ENCODE results near the gene KHDRBS2. TPM values are rescaled to one million over a fixed set of nuclear protein-coding genes. Genes with fewer than 3 reads are reported as not detected.

Gene KHDRBS2
- total RNA-seq, 2 experiments from 2014 or later = not detected

GRCh38 chr6:61949161-61949560 lies 336.9 kb downstream of the KHDRBS2 start:
- POLR2A ChIA-PET = no interaction called here
- H3K27ac Mint-ChIP-seq = no peak overlapping the region
- H3K27me3 Mint-ChIP-seq = no peaks in the 10 kb centered on the region
- ATAC-seq (ENCODE audit: low read depth) (no peak), DNase-seq (no peak)
- H3K9me3 Mint-ChIP-seq = peaks cover 6% of the 10 kb centered on the region
- no peaks in the 10 kb centered on the region for H3K4me1 Mint-ChIP-seq
- no peaks in the 10 kb centered on the region for H3K36me3 Mint-ChIP-seq
- no peak overlapping the region for H3K4me3 Mint-ChIP-seq

GRCh38 chr6:61947311-61947947 lies 338.6 kb downstream of the KHDRBS2 start:
- H3K27ac Mint-ChIP-seq = no peak overlapping the region
- ATAC-seq (ENCODE audit: low read depth) (no peak), DNase-seq (no peak)
- no peaks in the 10 kb centered on the region for H3K4me1 Mint-ChIP-seq
- no peak overlapping the region for H3K4me3 Mint-ChIP-seq
- no peaks in the 10 kb centered on the region for H3K27me3 Mint-ChIP-seq
- peaks cover 7% of the 10 kb centered on the region for H3K9me3 Mint-ChIP-seq
- POLR2A ChIA-PET = no interaction called here
- H3K36me3 Mint-ChIP-seq = no peaks in the 10 kb centered on the region

GRCh38 chr6:61940919-61941318 lies 345.1 kb downstream of the KHDRBS2 start:
- Mint-ChIP-seq H3K27ac (no peak overlapping the region), H3K4me3 (no peak overlapping the region), H3K36me3 (no peaks in the 10 kb centered on the region), H3K4me1 (no peaks in the 10 kb centered on the region), H3K9me3 (peaks cover 10% of the 10 kb centered on the region), H3K27me3 (no peaks in the 10 kb centered on the region)
- no peak for DNase-seq
- ATAC-seq (ENCODE audit: low read depth) = no peak
- POLR2A ChIA-PET = no interaction called here

GRCh38 chr6:61935242-61935846 lies 350.7 kb downstream of the KHDRBS2 start:
- Mint-ChIP-seq H3K4me1 (no peaks in the 10 kb centered on the region), H3K36me3 (no peaks in the 10 kb centered on the region), H3K9me3 (peaks cover 7% of the 10 kb centered on the region), H3K4me3 (no peak overlapping the region), H3K27ac (no peak overlapping the region), H3K27me3 (no peaks in the 10 kb centered on the region)
- DNase-seq (no peak), ATAC-seq (ENCODE audit: low read depth) (no peak)
- POLR2A ChIA-PET = no interaction called here

- H3K36me3 Mint-ChIP-seq = no peaks in the 10 kb centered on the region
Measured at GRCh38 chr6:61909486-61909885, 376.5 kb downstream of the KHDRBS2 start.

GRCh38 chr6:61901748-61902147 lies 384.3 kb downstream of the KHDRBS2 start:
- POLR2A ChIA-PET = no interaction called here
- DNase-seq (no peak), ATAC-seq (ENCODE audit: low read depth) (no peak)
- Mint-ChIP-seq H3K27ac (no peak overlapping the region), H3K4me1 (no peaks in the 10 kb centered on the region), H3K4me3 (no peak overlapping the region), H3K36me3 (no peaks in the 10 kb centered on the region), H3K9me3 (peaks cover 1% of the 10 kb centered on the region), H3K27me3 (no peaks in the 10 kb centered on the region)

More at GRCh38 chr6:61909486-61909885, 376.5 kb downstream of the KHDRBS2 start:
- POLR2A ChIA-PET = no interaction called here
- Mint-ChIP-seq H3K27ac (no peak overlapping the region), H3K27me3 (no peaks in the 10 kb centered on the region), H3K9me3 (peaks cover 4% of the 10 kb centered on the region), H3K4me3 (no peak overlapping the region), H3K4me1 (no peaks in the 10 kb centered on the region)
- ATAC-seq (ENCODE audit: low read depth) = no peak
- DNase-seq = no peak

- no peak for ATAC-seq (ENCODE audit: low read depth)
- Mint-ChIP-seq H3K27me3 (no peaks in the 10 kb centered on the region), H3K36me3 (no peaks in the 10 kb centered on the region), H3K27ac (no peak overlapping the region), H3K4me3 (no peak overlapping the region), H3K9me3 (peaks cover 1% of the 10 kb centered on the region), H3K4me1 (no peaks in the 10 kb centered on the region)
- POLR2A ChIA-PET = no interaction called here
- DNase-seq = no peak
Measured at GRCh38 chr6:61894536-61894935, 391.5 kb downstream of the KHDRBS2 start.

GRCh38 chr6:61887423-61887822 lies 398.6 kb downstream of the KHDRBS2 start:
- Mint-ChIP-seq H3K4me1 (no peaks in the 10 kb centered on the region), H3K36me3 (no peaks in the 10 kb centered on the region), H3K27ac (no peak overlapping the region), H3K27me3 (no peaks in the 10 kb centered on the region), H3K9me3 (peaks cover 6% of the 10 kb centered on the region), H3K4me3 (no peak overlapping the region)
- no peak for ATAC-seq (ENCODE audit: low read depth)
- POLR2A ChIA-PET = no interaction called here
- no peak for DNase-seq

- DNase-seq (no peak), ATAC-seq (ENCODE audit: low read depth) (no peak)
- no peaks in the 10 kb centered on the region for H3K36me3 Mint-ChIP-seq
- POLR2A ChIA-PET = no interaction called here
- peaks cover 6% of the 10 kb centered on the region for H3K9me3 Mint-ChIP-seq
- no peak overlapping the region for H3K27ac Mint-ChIP-seq
- no peak overlapping the region for H3K4me3 Mint-ChIP-seq
- H3K4me1 Mint-ChIP-seq = no peaks in the 10 kb centered on the region
- H3K27me3 Mint-ChIP-seq = no peaks in the 10 kb centered on the region
Measured at GRCh38 chr6:61886608-61887259, 399.3 kb downstream of the KHDRBS2 start.

GRCh38 chr6:61869632-61870400 lies 416.2 kb downstream of the KHDRBS2 start:
- no peak overlapping the region for H3K4me3 Mint-ChIP-seq
- DNase-seq (no peak), ATAC-seq (ENCODE audit: low read depth) (no peak)
- H3K36me3 Mint-ChIP-seq = no peaks in the 10 kb centered on the region
- POLR2A ChIA-PET = no interaction called here
- H3K27ac Mint-ChIP-seq = no peak overlapping the region
- no peaks in the 10 kb centered on the region for H3K27me3 Mint-ChIP-seq
- H3K4me1 Mint-ChIP-seq = no peaks in the 10 kb centered on the region
- peaks cover 10% of the 10 kb centered on the region for H3K9me3 Mint-ChIP-seq

GRCh38 chr6:61868507-61869080 lies 417.4 kb downstream of the KHDRBS2 start:
- no peak for DNase-seq
- Mint-ChIP-seq H3K4me3 (no peak overlapping the region), H3K4me1 (no peaks in the 10 kb centered on the region), H3K9me3 (peaks cover 13% of the 10 kb centered on the region), H3K27me3 (no peaks in the 10 kb centered on the region), H3K36me3 (no peaks in the 10 kb centered on the region), H3K27ac (no peak overlapping the region)
- ATAC-seq (ENCODE audit: low read depth) = no peak
- POLR2A ChIA-PET = no interaction called here

- no peaks in the 10 kb centered on the region for H3K4me1 Mint-ChIP-seq
- ATAC-seq (ENCODE audit: low read depth) = no peak
- DNase-seq = no peak
- H3K9me3 Mint-ChIP-seq = peaks cover 13% of the 10 kb centered on the region
- POLR2A ChIA-PET = no interaction called here
- no peaks in the 10 kb centered on the region for H3K36me3 Mint-ChIP-seq
- no peak overlapping the region for H3K27ac Mint-ChIP-seq
- no peak overlapping the region for H3K4me3 Mint-ChIP-seq
- no peaks in the 10 kb centered on the region for H3K27me3 Mint-ChIP-seq
Measured at GRCh38 chr6:61867635-61868034, 418.4 kb downstream of the KHDRBS2 start.

- no peak for DNase-seq
- Mint-ChIP-seq H3K9me3 (peaks cover 12% of the 10 kb centered on the region), H3K27me3 (no peaks in the 10 kb centered on the region), H3K36me3 (no peaks in the 10 kb centered on the region), H3K27ac (no peak overlapping the region), H3K4me3 (no peak overlapping the region), H3K4me1 (no peaks in the 10 kb centered on the region)
- POLR2A ChIA-PET = no interaction called here
- ATAC-seq (ENCODE audit: low read depth) = no peak
Measured at GRCh38 chr6:61857541-61857940, 428.5 kb downstream of the KHDRBS2 start.

Data from activated naive CD8-positive, alpha-beta T cell treated with anti-CD3 and anti-CD28 coated beads, Interleukin-2, amount 10 ng/mL, durations not matched to agents 7 days and 5 days (primary cell).